Activated CD8-positive, alpha-beta T cell treated with anti-CD3 and anti-CD28 coated beads for 36 hours (primary cell): Measurements from ENCODE around the gene DAB1. TPM values are rescaled to one million over a fixed set of nuclear protein-coding genes. Genes with fewer than 3 reads are reported as not detected.

Experiments used
- ATAC-seq: fragments of 200-7000 bp; cut with Tn5 transposase; one replicate; pipeline ENCODE4 v1.10.0; 2021; ENCODE audit warnings: mild to moderate bottlenecking, moderate library complexity
- CTCF ChIA-PET: fragments of 350-600 bp; sonication (Branson Sonifier 250); formaldehyde crosslinking; loops from one replicate; lab custom pipeline; 2021; ENCODE audit warnings: antibody characterized with exemption; lab: Charles Lee
- POLR2A ChIA-PET: fragments of 350-600 bp; sonication (Branson Sonifier 250); formaldehyde crosslinking; loops from one replicate; lab custom pipeline; 2021; ENCODE audit warnings: antibody characterized with exemption; lab: Charles Lee
- DNase-seq: peaks from one replicate; pipeline ENCODE4 v3.0.0-alpha.2; 2020
- H3K27ac Mint-ChIP-seq: one replicate; pipeline ENCODE4 v1.8.0; 2021; ENCODE audit warnings: mild to moderate bottlenecking, mixed read lengths
- H3K27me3 Mint-ChIP-seq: one replicate; pipeline ENCODE4 v1.8.0; 2021; ENCODE audit warnings: mixed read lengths
- H3K36me3 Mint-ChIP-seq: one replicate; pipeline ENCODE4 v1.8.0; 2021; ENCODE audit warnings: low read depth, mixed read lengths
- H3K4me1 Mint-ChIP-seq: one replicate; pipeline ENCODE4 v1.8.0; 2021; ENCODE audit warnings: low read depth, mixed read lengths
- H3K4me3 Mint-ChIP-seq: one replicate; pipeline ENCODE4 v1.8.0; 2021; ENCODE audit warnings: mild to moderate bottlenecking, moderate library complexity, mixed read lengths
- H3K9me3 Mint-ChIP-seq: one replicate; pipeline ENCODE4 v1.8.0; 2021; ENCODE audit warnings: mixed read lengths
- CTCF ChIP-seq: fragments of 200-600 bp; IDR thresholded peaks from one replicate; pipeline ENCODE4 v1.8.0; 2022; ENCODE audit warnings: antibody characterized with exemption, mild to moderate bottlenecking
- intact Hi-C: fragments of 100-400 bp; cut with micrococcal nuclease; formaldehyde crosslinking; loops from one replicate; pipeline ENCODE4 v1.10.0; 2022
- total RNA-seq, 2 experiments: library from RNA; stranded (reverse); gene quantifications; one replicate each; pipeline ENCODE4 v1.2.3, GENCODE V29; 2021

The DAB1 gene
- total RNA-seq, 2 experiments from 2014 or later: not detected

- ATAC-seq: no peak
- no peaks in the 10 kb centered on the region for H3K4me1 Mint-ChIP-seq
- no peaks in the 10 kb centered on the region for H3K36me3 Mint-ChIP-seq
- ChIA-PET POLR2A (no interaction called here), CTCF (no interaction called here)
- no peaks in the 10 kb centered on the region for H3K9me3 Mint-ChIP-seq
- H3K4me3 Mint-ChIP-seq: no peak overlapping the region
- DNase-seq: no peak
- H3K27ac Mint-ChIP-seq: no peak overlapping the region
- TF ChIP-seq CTCF: no peak
- intact Hi-C loops: no loop called here
- peaks cover 8% of the 10 kb centered on the region for H3K27me3 Mint-ChIP-seq
These were observed 432.3 kb downstream of the DAB1 start for GRCh38 chr1:56991576-56991975.

GRCh38 chr1:56986397-56986796 is 437.5 kb downstream of the DAB1 start:
- ChIA-PET POLR2A (interaction anchor here (0.7 kb wide), 1 partner anchor 493 kb away, joined by 4 read pairs; no protein-coding TSS in a partner anchor), CTCF (no interaction called here)
- intact Hi-C loops: no loop called here
- H3K27me3 Mint-ChIP-seq: peaks cover 3% of the 10 kb centered on the region
- TF ChIP-seq CTCF: no peak
- H3K27ac Mint-ChIP-seq: no peak overlapping the region
- H3K9me3 Mint-ChIP-seq: no peaks in the 10 kb centered on the region
- H3K4me3 Mint-ChIP-seq: no peak overlapping the region
- H3K4me1 Mint-ChIP-seq: no peaks in the 10 kb centered on the region
- no peak for DNase-seq
- no peak for ATAC-seq
- no peaks in the 10 kb centered on the region for H3K36me3 Mint-ChIP-seq

GRCh38 chr1:56985857-56986256 is 438.0 kb downstream of the DAB1 start:
- Mint-ChIP-seq H3K9me3 (no peaks in the 10 kb centered on the region), H3K36me3 (no peaks in the 10 kb centered on the region), H3K27me3 (peaks cover 2% of the 10 kb centered on the region), H3K4me1 (no peaks in the 10 kb centered on the region), H3K27ac (no peak overlapping the region), H3K4me3 (no peak overlapping the region)
- ATAC-seq (no peak), DNase-seq (no peak)
- intact Hi-C loops: no loop called here
- ChIA-PET CTCF (no interaction called here), POLR2A (no interaction called here)
- no peak for TF ChIP-seq CTCF

- ATAC-seq (no peak), DNase-seq (no peak)
- Mint-ChIP-seq H3K27me3 (peaks cover 5% of the 10 kb centered on the region), H3K36me3 (no peaks in the 10 kb centered on the region), H3K4me3 (no peak overlapping the region), H3K9me3 (no peaks in the 10 kb centered on the region), H3K4me1 (no peaks in the 10 kb centered on the region), H3K27ac (no peak overlapping the region)
- intact Hi-C loops: no loop called here
- CTCF ChIA-PET: no interaction called here
- POLR2A ChIA-PET: no interaction called here
- no peak for TF ChIP-seq CTCF
These were observed 440.4 kb downstream of the DAB1 start for GRCh38 chr1:56983484-56983883.

GRCh38 chr1:56979986-56980755 is 443.7 kb downstream of the DAB1 start:
- H3K9me3 Mint-ChIP-seq: no peaks in the 10 kb centered on the region
- CTCF ChIA-PET: no interaction called here
- H3K27me3 Mint-ChIP-seq: peaks cover 9% of the 10 kb centered on the region
- no peaks in the 10 kb centered on the region for H3K4me1 Mint-ChIP-seq
- no peak for ATAC-seq
- no peaks in the 10 kb centered on the region for H3K36me3 Mint-ChIP-seq
- no peak for TF ChIP-seq CTCF
- DNase-seq: no peak
- no peak overlapping the region for H3K27ac Mint-ChIP-seq
- intact Hi-C loops: no loop called here
- POLR2A ChIA-PET: no interaction called here
- no peak overlapping the region for H3K4me3 Mint-ChIP-seq
